Hippocampal formation (tissue), 2 donors: Measurements from ENCODE around the gene TRPM7.
A peak's percentile ranks its signal among the peaks of the same experiment; 100 is the strongest.
"Not testable (repeated sequence)": the region's sequence is repeated elsewhere in the genome, so short reads cannot be mapped to it uniquely, and the experiment has no call there.

Source experiments
- DNase-seq, 2 donors: peaks; one replicate each; lab custom pipeline; 2025; lab: John Stamatoyannopoulos, UW

Gene TRPM7

GRCh38 chr15:50686469-50687301 is at the start of gene TRPM7:
TRPM7 (minus strand) TSS chr15:50686797; CDS start chr15:50686533, 264 bp downstream.
- peak; percentile 78 to 80 for DNase-seq

DNA sequence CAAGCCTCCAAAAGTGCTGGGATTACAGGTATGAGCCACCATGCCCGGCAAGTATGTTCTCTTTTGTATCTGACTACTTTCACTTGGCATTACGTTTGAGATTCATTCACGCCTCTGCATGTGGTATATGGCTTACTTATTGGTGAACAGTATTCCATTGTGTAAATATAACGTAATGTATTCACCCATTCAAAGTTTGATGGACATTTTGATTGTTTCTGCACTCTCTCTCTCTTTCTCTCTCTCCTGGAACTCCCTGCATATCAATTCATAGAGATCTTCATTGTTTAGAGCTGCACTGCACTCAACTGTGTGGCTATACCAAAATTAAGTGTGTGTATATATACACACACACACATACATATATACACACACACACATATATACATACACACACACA is 48.6 kb upstream of the TRPM7 start:
- no peak for DNase-seq

DNA sequence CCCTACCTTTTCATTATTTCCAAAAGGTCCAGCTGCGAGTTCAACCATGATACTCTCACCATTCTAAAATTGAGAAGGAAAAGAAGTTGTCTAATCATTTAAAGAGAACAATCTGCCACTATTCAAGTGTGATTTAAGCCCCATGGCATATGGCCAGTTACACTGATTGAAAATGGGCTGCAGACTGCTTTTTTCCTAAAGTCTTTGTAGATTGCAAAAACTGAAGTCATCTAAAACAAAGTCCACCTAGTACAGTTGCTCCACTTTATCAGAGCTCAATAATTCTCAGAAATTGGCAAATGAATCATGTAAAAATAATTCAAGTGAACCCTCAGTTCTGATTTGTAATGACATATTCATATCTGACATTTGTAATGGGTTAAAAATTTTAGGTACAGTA is 39.7 kb upstream of the TRPM7 start:
- DNase-seq, result no peak

- no peak for DNase-seq
These were observed 32.1 kb upstream of the TRPM7 start for GRCh38 chr15:50718700-50719125.

DNA sequence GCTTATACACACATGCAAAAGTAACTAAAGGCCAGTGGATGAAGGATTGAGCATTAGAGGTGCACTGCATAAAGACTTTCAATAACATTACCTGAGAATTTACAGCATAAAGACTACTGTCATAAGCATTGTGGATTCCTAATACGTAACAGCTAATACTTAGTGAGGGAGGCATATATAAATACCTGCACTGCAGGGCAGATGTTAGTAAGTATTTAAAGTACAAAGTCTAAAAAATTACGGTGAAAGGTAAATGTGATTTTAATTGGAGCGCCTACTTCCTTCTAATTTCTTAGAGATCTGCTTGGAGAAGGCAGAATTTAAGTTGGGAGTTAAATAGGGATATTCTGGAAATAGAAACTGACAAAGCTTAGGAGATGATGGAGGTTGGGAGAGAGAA is 25.4 kb upstream of the TRPM7 start:
- DNase-seq, result no peak

DNA sequence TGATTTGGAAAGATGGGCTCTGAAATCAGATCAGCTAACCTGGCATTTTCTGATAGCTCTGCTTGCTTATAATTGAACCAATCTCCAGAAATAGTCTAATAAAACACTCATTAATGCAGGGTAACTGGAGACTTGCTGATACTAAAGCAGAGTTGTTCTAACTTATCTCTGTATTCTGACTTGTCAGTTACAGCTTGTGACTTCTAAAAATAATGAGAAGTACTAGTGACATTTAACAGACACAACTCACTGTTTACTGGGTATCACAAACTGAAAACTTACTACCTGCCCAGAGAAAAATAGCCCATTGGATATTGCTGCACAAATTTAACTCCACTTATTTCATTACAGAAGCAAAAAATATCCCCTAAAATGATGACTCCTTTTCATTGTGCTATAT is 24.0 kb upstream of the TRPM7 start:
- no peak for DNase-seq

DNA sequence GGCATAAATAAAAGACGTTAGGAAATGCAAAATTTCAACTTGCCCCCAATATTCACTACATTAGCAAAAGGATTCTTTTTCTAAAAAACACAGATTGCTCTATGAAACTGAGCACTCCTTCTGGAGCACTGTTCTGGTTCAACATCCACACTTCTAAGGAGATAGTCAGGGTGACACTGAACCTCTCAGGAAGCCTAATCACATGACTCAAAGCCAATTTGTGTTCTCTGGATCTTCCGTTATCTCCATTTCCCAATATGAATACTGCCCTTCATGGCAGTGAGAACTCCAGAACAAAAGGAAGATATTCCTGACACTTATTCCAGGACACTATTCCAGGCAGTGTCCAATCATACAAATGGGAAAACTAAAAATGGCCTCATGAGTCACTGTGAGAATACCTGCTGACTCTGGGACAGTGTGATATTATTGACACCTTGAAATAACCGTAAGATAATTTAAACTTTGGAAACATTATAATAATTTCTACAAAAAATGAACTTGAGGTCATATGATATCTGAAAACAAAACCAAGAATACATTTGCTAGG is 21.4 kb upstream of the TRPM7 start:
- DNase-seq, result no peak

- DNase-seq, result no peak
These were observed 16.3 kb upstream of the TRPM7 start for GRCh38 chr15:50702762-50703334.

- no peak for DNase-seq
These were observed 11.5 kb upstream of the TRPM7 start for GRCh38 chr15:50698101-50698500.

GRCh38 chr15:50697109-50697797 is 10.7 kb upstream of the TRPM7 start:
- no peak for DNase-seq

GRCh38 chr15:50694634-50695165 is 8.1 kb upstream of the TRPM7 start:
- not testable (repeated sequence) for DNase-seq

DNA sequence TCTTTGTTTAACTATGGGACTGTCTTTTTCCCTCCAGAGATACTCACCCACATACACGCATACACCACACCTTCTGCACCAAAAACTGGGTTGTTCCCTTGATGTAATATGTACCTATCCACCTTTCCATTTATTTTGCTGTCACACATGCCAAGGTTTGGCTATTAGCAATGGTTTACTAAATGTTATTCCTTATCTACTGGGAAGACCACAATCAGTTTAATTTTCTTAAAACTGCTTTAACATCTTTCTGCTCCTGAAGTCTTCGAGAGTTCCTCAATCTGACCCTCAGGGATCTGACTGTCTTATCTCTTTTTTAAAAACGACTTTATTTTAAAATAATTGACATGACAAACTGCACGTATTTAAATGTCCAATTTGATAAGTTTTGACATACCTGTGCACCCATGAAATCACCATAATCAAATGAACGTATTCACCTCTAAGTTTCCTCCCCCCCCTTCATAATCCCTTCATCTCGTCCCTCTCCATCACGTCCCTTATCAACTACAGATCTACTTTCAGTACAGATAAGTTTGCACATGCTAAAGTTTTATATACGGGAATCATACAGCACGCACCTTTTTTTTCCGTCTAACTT is 805 bp upstream of the TRPM7 start:
- no peak for DNase-seq

DNA sequence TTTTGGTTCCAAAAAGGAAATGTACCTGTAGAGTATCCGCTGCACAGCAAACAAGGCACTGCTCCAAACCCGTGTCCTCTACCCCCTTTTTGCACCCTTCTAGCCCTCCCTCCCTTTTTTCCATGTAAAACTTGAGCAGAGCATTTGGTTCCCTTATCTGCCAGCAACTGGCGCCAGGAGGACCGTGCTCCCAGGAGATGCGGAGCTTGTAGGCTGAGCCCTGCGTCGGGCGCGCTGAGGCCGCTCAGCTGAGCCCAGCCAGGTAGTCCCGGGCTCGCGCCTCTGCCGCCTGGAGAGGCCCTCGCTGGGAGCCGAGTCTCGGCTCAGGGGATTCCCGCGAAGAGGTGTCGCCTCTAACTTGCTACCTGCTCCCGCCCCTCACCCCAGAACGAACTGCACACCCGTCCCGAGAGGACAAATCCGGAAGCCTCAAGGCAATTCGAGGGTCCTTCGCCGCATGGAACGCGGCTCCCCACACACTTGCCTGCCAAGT is 575 bp downstream of the TRPM7 start:
- DNase-seq, result peak; percentile 46 to 68

- no peak for DNase-seq
These were observed 1.2 kb downstream of the TRPM7 start for GRCh38 chr15:50685191-50685975.

- DNase-seq, result no peak
These were observed 5.1 kb downstream of the TRPM7 start for GRCh38 chr15:50681467-50681866.

GRCh38 chr15:50676799-50677483 is 9.7 kb downstream of the TRPM7 start:
- no peak for DNase-seq

- DNase-seq, result peak in 1 of 2 donors; percentile 26
These were observed 11.0 kb downstream of the TRPM7 start for GRCh38 chr15:50675535-50676144.

DNA sequence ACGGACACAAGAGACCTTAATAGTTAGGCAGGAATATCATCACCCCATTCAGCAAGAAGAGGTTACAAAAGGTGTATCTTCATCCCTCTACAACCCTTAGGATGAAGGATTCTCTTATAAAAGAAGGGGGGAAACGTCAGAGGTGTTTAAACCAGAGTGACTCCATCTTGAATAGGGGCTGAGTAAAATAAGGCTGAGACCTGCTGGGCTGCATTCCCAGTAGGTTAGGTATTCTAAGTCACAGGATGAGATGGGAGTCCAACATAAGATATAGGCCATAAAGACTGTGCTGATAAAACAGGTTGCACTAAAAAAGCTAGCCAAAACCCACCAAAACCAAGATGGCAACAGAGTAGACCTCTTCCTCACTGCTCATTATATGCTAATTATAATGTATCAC is 16.5 kb downstream of the TRPM7 start:
- DNase-seq, result no peak

DNA sequence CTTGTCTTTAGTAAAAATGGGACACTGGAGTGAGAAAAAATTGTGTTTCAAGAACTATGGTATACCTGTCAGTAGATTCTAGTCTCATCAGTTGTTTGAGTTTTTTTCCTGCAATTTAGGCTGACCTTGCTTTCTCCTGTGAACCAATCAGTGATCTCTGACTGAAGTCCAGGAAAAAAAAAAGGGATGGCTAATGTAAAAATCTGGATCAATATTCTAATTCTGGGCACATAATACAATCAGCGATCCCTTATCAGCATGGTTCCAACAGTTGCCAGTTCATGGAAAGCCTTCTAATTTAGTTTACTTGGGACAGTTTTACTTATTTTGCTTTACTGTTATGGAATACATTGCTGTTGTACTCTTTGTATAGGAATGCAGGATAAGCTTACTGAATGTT is 17.0 kb downstream of the TRPM7 start:
- DNase-seq, result no peak

GRCh38 chr15:50665938-50666337 is 20.7 kb downstream of the TRPM7 start:
- no peak for DNase-seq
